ENCODE measurements around the gene LRBA. TPM values are rescaled to one million over a fixed set of nuclear protein-coding genes. Genes with fewer than 3 reads are reported as not detected.

The LRBA gene
- total RNA-seq, 1 experiment from 2014 or later: 55.3 TPM

DNA sequence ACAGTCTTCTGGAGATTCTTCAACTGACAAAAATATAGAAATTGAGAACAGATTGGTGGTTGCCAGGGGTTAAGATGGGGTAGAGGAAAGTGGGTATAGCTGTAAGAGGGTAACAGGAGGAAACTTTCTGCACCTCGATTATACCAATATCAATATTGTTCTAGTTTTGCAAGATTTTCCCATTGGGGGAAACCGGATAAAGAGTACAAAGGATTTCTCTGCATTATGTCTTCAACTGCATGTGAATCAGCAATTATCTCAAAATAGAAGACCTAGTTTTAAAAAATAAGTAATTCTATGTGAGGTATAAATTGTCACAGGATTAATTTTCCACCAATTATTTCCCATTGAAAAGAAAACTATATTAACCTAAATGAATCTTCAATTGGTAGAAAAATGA, 65.7 kb downstream of the LRBA start:
- H3K23me2 ChIP-seq (ENCODE audit: insufficient read length, low read depth, low read length, poor library complexity, severe bottlenecking): no peaks in the 10 kb centered on the region
- no peak overlapping the region for H2AFZ ChIP-seq (ENCODE audit: low read length)
- no peak overlapping the region for H3K14ac ChIP-seq (ENCODE audit: insufficient read depth, low read length)
- no peak overlapping the region for H4K8ac ChIP-seq (replicated peaks; ENCODE audit: insufficient read length, low read depth, low read length)
- no peak overlapping the region for H3K4me2 ChIP-seq (ENCODE audit: insufficient read depth, insufficient read length, low read length)
- no peak for DNase-seq
- H2BK12ac ChIP-seq (ENCODE audit: insufficient read length, low read depth, low read length): no peak overlapping the region
- H3T11ph ChIP-seq (ENCODE audit: low read length): no peak overlapping the region
- no peak overlapping the region for H3K23ac ChIP-seq (ENCODE audit: insufficient read length, low read depth, low read length)
- Mint-ChIP-seq H3K27me3 (ENCODE audit: low read depth) (no peaks in the 10 kb centered on the region), H3K4me1 (peaks cover 13 to 17% of the 10 kb centered on the region in 2 experiments), H3K9me3 (peaks cover 6% of the 10 kb centered on the region in 2 experiments; a peak in 4 of 5 replicates), H3K27ac (no peak overlapping the region), H3K36me3 (ENCODE audit: insufficient read depth in 1 of 3, low read depth in 3 of 3) (peaks cover 5 to 13% (median 11%) of the 10 kb centered on the region in 3 experiments; a peak in 5 of 7 replicates), H3K4me3 (no peak overlapping the region)
- no peak overlapping the region for H3K9ac ChIP-seq (ENCODE audit: extremely low read depth, insufficient read length, low read length)
- no peak overlapping the region for H4K91ac ChIP-seq (ENCODE audit: insufficient read length, low read depth, low read length)
- H3K27me3 ChIP-seq (ENCODE audit: insufficient read depth, low read length): no peaks in the 10 kb centered on the region
- H3K27ac ChIP-seq (ENCODE audit: insufficient read length, low read depth, low read length): no peak overlapping the region
- H3K4ac ChIP-seq (ENCODE audit: low read depth, low read length): no peak overlapping the region
- no CpG with 5 or more reads among the region's 2 CpGs for WGBS (ENCODE audit: extremely low coverage, insufficient read length, low lambda C conversion rate)
- H2BK15ac ChIP-seq (ENCODE audit: low read depth, low read length): no peak overlapping the region
- H3K79me1 ChIP-seq (ENCODE audit: insufficient read depth, low read depth, low read length, poor library complexity, severe bottlenecking): peaks cover 3% of the 10 kb centered on the region
- TF ChIP-seq, protein P1, sequence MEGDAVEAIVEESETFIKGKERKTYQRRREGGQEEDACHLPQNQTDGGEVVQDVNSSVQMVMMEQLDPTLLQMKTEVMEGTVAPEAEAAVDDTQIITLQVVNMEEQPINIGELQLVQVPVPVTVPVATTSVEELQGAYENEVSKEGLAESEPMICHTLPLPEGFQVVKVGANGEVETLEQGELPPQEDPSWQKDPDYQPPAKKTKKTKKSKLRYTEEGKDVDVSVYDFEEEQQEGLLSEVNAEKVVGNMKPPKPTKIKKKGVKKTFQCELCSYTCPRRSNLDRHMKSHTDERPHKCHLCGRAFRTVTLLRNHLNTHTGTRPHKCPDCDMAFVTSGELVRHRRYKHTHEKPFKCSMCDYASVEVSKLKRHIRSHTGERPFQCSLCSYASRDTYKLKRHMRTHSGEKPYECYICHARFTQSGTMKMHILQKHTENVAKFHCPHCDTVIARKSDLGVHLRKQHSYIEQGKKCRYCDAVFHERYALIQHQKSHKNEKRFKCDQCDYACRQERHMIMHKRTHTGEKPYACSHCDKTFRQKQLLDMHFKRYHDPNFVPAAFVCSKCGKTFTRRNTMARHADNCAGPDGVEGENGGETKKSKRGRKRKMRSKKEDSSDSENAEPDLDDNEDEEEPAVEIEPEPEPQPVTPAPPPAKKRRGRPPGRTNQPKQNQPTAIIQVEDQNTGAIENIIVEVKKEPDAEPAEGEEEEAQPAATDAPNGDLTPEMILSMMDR (conservative IDR thresholded peaks at IDR 0.05): no peak
- no peak overlapping the region for H2BK5ac ChIP-seq (ENCODE audit: insufficient read length, low read length)
- no peaks in the 10 kb centered on the region for H3K9me3 ChIP-seq (ENCODE audit: control insufficient read depth, low read depth, low read length)
- no peaks in the 10 kb centered on the region for H3K4me1 ChIP-seq (ENCODE audit: insufficient read depth, low read length)
- H3K79me2 ChIP-seq (ENCODE audit: insufficient read depth, low read length): peaks cover 6% of the 10 kb centered on the region; the same call in 1 of the 2 replicates
- H2AK5ac ChIP-seq (ENCODE audit: insufficient read length, low read length): no peak overlapping the region
- no peak overlapping the region for H2BK120ac ChIP-seq (ENCODE audit: low read depth, low read length, poor library complexity, severe bottlenecking)
- H2BK20ac ChIP-seq (ENCODE audit: low read depth, low read length, poor library complexity, severe bottlenecking): no peak overlapping the region
- no peak overlapping the region for H3K18ac ChIP-seq (ENCODE audit: insufficient read length, low read depth, low read length)
- no peak overlapping the region for H3K56ac ChIP-seq (ENCODE audit: insufficient read length, low read depth, low read length)
- no peaks in the 10 kb centered on the region for H4K20me1 ChIP-seq (ENCODE audit: control insufficient read depth, insufficient read depth, insufficient read length)
- H4K5ac ChIP-seq (ENCODE audit: insufficient read length, low read depth, low read length): no peak overlapping the region
